ENCODE measurements around the gene CYP4V2. TPM values are rescaled to one million over a fixed set of nuclear protein-coding genes. Genes with fewer than 3 reads are reported as not detected.

The CYP4V2 gene
- 1.1 and 1.5 TPM in 2 replicates for polyA plus RNA-seq (2014; cell fraction: cytosol; rRNA removed)
- polyA plus RNA-seq (2014; cell fraction: nucleus; rRNA removed): 1.3 and 1.7 TPM in 2 replicates

DNA sequence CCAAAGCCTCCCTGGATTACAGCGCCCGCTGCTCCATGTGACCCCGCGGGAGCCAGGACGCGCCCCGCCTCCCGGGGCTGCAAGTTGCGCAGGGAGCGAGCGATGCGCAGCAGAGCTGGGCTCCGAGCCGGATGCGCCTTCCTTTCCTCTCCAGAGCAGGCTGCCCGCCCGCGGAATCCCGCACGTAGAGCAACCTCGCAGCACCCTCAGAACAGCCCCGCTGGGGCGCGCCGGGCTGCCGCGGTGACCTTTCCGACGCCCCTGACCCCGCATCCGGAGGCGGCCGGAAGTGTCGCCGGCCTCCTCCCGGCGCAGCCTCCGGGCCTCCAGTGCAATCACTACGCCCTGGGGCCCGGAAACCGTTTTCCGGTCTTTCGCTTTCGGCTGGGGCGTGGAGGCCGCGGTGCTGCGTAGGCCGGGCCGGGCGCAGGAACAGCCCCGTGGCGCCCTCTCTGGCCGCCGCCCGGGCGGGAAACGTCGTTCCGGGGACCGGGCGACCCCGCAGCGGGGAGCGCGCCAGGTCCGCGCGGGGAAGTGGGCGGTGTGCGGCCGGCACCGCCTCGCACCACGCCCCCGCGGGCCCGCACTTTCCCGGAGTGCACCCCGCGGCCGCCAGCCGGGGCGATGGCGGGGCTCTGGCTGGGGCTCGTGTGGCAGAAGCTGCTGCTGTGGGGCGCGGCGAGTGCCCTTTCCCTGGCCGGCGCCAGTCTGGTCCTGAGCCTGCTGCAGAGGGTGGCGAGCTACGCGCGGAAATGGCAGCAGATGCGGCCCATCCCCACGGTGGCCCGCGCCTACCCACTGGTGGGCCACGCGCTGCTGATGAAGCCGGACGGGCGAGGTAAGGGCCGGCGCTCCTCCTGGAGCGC lies at the start of gene CYP4V2:
Gene CYP4V2 (plus strand): TSS at position 368 of the 866 bp plus-strand sequence. CDS start 257 bp downstream, at position 625.
- peak; percentile 57 for DNase-seq (ENCODE audit: low spot score)

DNA sequence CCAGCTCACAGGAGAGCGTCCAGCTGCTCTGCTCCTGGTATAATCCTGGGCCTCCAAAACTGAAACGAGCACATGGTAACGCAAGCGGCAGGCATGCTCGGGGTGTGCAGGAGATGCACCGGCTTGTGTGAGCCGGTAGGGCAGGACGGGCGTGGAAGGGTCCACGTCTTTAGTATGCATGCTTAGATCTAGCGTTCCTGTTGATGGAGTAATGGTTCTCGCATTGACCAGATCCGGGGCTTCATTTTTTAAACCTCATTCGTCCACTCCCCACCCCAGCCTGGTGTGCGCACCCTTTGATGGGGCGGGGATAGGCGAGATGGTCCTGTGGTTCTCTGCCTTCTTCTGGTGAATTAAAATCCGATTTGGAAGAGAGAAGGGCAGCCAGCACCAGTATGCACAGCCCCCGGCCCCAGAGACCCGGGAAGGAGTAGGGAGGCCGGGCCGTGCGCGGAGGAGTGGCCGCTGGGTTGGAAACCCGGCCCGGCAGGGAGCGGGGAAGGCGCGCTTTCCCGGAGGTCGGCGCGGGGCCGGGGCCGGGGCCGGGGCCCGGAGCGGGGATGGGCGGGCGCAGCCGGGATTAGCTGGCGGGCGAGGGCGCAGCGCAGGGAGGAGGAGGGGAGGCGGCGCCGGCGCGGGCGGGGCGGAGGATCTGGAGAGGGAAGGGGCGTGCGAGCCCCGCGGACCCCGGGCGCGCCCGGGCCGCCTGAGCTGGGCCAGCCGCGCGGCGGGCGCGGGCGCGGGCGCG lies 47.0 kb upstream of the CYP4V2 start:
- peak; percentile 50 for DNase-seq (ENCODE audit: low spot score)

DNA sequence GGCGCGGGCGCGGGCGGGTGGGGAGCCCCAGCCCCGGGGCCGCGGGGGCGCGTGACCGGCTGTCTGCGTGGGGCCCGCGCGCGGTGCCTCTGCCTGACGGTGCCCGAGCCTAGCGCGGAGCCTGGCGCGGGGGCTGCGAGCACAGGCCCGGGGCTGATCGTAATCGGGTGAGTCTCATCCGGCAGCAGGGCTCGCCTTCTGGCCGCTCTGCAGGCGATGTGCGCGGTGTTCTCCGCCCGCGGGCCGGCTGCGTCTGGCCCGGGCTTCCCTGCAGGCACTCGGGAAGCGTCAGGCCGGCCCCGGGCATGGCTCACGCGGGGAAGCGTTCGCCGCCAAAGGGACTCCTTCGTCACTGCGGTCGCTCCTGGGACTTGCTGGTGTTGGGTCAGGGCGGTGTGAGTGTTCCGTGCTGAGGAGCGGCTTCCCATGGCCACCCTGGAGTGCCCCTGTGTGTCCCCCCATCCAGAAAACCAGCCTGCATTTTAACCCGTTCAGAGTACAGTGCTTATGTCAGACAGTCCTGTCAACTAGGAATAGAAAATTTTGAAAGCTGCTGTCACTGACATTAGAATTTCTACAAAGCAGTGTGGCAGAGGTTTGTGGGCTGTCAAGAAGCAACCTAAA lies 46.3 kb upstream of the CYP4V2 start:
- DNase-seq (ENCODE audit: low spot score): peak; percentile 48

DNA sequence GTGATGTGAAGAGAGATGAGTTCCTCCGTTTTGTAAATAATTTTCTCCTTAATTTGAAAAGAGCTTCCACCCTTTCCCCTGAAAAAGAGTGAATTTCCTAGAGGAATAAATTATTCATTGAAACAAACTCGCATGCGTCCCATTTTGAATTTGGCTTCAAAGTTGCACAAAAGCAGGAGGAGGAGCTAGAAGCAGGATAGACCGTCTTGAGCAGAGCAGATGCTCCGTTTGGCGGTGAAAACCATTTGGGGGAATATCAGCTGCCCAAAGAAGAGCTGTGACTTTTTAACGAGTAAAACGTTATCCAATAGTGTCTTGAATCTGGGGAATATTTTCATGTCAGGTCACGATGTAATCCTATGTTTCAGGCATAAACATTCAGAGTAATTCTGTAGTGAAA lies 44.9 kb upstream of the CYP4V2 start:
- DNase-seq (ENCODE audit: low spot score): no peak

DNA sequence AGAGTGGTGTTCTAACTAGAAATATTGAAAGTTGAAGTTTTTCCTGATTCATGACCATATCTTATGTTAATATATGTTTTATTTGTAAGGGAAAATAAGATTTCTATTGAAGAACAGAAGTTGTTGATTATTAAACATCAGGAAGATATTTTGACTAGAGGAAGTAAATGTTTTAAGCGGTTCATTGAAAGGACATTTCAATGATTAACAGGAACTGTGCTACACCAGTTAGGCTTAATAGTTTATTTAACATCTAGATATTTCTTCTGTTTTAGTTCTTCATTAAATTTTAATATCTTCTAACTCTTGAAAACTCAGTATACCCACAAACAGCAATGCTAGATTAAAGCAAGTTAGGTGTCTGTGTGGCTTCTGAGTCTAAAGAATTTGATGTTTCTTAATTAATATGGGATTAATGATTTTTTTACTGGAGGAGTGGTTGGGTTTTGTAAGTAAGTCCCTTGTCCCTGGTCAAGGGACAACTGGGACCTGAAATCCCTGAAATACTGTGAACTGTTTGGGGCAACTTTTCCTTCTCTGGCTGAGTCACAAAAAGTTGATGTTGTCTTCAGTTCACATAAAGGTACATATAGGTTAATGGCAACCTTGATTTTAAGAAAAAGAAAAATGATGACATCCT lies 42.9 kb upstream of the CYP4V2 start:
- no peak for DNase-seq (ENCODE audit: low spot score)

DNA sequence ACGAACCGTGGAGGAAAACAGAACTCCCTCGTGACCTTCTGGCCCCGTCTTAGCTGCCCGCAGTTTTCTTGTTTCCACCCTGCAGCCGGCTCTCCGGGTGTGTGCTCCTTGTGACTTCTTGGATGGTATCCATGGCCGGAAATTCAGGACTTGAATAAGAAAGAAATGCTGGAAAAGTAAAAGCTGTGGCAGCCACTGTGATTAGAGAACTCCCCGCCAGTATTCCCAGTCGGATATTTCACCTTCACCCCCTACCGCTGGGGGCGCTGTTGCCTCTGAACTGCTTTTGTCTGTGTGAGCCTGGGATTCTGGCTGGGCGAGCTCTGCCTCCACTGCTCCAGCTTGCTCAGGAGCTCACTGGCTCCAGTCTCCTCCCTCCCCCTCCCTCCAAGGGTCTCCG lies 41.5 kb upstream of the CYP4V2 start:
- peak; percentile 28 for DNase-seq (ENCODE audit: low spot score)

DNA sequence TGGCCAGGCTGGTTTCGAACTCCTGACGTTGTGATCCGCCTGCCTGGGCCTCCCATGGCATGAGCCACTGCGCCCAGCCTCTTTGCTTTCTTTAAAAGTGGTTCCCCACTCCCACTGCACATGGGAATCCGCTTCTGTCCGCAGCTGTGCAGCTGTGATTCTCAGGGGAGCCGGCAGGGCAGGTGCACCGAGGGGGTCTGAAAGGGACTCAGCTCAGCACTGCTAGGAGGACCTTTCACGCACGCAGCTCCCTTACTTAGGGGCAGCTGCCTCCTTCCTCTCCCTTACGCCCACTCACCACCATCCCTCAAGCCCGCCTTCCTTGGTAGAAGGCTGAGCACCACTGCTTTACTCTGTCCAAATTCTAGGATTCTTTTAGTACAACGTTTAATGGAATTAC lies 40.4 kb upstream of the CYP4V2 start:
- DNase-seq (ENCODE audit: low spot score): no peak

DNA sequence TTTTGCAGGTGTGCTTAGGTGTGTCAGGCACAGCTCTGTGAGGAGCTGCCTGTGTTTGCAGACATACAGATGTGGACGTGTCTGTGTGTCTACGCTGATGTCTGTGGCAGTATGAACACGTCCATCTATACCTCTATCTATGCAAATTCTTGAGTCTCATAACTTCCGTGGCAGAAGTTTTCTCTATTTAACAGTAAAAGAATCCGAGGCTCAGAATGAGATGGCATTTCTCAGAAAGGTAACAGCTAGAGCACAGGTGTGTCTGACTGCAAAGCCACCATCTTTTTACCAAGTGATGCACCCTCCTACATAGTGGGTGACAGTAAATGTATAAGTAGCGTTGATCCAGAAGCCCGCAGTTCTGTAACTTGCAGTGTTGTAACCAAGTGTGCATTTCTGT lies 39.9 kb upstream of the CYP4V2 start:
- no peak for DNase-seq (ENCODE audit: low spot score)

DNA sequence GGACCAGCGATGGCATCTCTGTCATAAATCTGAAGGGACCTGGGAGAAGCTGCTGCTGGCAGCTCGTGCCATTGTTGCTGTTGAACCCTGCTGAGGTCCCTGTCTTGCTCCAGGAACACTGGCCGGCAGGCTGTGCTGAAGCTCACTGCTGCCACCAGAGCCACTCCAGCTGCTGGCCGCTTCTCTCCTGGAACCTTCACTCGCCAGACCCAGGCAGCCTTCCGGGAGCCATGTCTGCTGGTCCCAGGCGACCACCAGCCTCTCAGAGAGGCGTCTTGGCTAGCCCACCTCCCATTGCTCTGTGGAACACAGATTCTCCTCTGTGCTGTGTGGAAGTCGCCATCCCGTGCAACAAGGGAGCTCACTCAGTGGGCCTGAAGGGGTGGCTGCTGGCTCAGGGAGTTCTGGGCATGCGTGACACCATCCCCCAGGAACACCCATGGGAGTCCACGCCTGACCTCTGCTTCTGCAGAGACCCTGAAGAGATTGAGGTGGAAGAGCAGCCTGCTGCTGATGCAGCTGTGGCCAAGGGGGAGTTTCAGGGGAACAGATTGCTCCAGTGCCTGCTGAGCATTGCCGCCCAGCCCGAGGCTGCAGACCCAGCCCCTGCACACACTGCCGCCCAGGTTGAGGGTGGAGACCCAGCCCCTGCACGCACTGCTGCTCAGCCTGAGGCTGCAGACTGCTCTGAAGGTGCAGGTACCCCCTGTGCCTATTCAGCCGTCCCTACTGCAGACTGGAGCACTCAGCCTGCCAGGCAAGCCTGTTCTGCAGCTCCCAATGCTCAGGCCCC lies 33.1 kb upstream of the CYP4V2 start:
- peak; percentile 25 for DNase-seq (ENCODE audit: low spot score)

DNA sequence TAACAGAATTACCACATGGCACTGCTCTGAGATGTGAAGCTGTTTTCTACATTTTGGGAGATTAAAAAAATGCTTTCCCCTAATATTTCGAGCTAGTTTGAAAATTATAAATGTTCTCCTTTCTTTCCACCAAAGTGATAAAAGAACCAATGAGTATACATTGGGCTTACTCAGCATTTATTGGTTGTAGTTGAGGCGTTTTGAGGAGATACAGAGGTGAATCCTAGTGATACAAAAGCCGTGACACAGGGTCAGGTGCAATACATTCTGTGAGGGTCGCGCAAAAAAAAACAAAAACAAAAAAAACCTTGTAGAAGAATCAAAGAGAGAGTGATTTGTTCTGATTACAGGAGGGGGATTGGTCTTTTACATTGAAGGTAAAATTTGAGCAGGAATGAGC lies 32.4 kb upstream of the CYP4V2 start:
- no peak for DNase-seq (ENCODE audit: low spot score)

DNA sequence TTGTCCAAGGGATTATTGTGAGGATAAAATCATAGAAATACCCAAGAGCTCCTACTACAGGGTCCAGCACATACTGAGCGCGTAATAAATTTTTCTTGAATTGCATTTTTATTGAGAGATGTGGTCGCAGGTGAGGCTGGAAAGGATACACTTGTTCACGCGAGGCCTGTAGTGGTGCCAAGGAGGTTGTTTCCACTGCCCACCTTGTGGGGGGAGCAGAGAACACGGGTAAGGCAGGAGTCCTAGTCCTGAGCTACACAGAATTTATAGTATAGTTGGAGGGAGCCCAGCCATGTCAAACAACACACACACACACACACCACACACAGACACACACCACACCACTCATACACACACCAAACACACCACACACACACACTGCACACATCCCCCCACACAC lies 31.8 kb upstream of the CYP4V2 start:
- no peak for DNase-seq (ENCODE audit: low spot score)

DNA sequence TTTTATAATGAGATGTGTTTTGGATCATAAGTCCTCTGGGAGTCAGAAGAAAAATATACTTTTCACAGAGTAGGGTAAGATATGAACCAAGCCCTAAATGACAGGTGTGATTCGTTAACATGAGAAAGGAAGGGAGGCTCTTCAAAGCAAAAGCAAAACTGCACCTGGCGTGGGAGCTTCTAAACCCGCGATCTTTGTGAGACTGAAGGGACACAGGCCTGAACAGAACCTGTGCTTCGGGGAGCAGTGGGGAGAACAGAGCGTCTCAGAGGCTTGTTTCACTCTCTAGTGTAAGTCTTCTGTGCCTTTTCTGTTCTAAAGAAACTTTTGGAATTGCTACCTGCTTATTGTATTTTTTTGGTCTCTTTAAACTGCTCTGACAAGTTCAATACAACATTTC lies 30.2 kb upstream of the CYP4V2 start:
- no peak for DNase-seq (ENCODE audit: low spot score)

DNA sequence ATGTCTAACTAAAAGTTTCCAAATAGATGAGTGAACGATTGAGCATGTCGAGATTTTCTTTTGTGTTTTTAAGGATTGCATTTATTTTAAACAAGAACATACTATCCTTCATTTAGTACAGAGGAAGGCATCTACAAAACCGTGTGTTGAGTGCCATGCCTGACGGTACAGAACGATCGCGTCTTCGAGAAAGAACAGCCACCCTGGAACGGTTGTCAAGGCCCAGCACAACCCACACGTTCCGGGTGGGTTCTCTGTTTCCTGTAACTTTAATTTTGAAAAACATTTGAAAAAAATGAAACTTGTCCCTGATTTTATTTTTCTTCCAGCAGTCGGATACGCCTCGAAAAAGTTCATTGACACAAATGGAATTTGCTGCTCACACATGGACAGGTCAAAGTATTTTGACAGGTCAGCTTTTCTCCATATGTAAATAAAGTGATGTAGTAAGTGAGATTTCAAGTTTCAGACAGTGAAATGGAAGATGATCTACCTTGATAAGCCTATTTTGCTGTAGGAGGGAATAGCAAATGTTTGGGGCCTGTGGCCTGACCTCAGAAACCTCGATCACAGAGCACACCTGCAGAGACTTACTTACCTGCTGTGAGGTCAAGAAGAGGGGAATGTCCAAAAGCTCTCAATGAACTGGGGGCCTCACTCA lies 24.4 kb upstream of the CYP4V2 start:
- no peak for DNase-seq (ENCODE audit: low spot score)

DNA sequence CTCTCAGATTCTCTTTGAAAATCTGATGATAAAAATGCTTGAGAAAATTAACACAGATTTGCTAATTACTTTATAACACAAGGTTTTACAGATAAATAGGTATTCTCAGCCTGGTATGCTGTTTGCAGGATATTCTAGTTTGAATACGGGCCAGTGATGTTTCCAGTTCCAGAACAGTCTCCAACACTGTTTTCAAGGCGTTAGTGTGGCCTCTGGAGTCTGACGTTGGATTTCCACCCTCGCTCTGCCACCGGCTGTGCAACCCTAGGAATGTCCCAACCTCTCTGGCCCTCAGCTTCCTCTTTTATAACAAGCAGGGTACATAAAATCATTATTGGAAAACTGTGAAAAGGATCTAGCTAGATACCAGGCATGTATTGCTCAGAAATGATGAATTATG lies 23.8 kb upstream of the CYP4V2 start:
- no peak for DNase-seq (ENCODE audit: low spot score)

DNA sequence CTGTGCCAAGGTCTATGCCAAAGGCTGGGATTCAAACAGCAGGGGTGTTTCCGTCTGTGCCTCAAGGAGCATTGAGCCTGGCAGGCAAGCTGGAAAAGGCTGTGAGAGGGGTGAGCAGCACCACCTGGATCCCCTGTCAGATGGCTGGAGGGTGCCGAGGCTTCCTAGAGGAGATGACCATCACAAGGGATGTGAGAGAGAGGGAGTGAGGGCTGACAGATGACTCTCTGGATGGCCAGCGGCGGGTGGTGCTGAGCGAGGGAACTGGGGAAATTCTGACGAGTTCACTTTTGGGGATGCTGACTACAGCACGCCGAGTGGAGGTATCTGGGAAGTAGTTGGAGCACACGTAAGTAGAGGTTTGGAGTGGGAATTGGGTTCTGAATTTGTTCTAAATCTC lies 22.6 kb upstream of the CYP4V2 start:
- no peak for DNase-seq (ENCODE audit: low spot score)

DNA sequence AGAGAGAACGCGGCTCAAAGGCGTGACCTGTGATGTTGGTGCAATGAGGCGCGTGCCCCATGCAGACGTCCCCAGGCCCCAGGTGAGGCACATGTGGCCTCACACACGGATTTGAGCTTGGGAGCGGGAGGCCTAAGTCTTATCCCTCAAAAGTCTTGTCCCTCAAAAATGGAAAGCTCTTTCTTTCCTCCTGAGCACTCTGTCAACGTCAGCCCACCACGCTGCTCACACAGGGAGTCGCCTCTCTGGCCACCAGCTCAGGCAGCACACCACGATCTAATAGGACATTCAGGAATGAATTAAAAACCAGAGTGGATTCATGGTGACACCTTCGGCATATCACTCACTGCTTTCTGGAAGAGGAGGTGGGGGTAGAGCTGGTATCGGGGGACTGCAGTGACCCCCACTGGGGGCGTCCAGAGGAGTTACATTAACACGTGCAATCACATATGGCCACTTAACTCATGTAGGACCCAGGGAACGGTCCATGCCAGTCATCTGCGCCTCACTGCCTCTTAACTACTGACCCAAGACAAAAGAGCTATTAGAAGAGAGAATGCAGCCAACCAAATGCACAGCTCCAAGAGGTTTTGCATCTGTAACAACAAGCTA lies 21.9 kb upstream of the CYP4V2 start:
- no peak for DNase-seq (ENCODE audit: low spot score)

DNA sequence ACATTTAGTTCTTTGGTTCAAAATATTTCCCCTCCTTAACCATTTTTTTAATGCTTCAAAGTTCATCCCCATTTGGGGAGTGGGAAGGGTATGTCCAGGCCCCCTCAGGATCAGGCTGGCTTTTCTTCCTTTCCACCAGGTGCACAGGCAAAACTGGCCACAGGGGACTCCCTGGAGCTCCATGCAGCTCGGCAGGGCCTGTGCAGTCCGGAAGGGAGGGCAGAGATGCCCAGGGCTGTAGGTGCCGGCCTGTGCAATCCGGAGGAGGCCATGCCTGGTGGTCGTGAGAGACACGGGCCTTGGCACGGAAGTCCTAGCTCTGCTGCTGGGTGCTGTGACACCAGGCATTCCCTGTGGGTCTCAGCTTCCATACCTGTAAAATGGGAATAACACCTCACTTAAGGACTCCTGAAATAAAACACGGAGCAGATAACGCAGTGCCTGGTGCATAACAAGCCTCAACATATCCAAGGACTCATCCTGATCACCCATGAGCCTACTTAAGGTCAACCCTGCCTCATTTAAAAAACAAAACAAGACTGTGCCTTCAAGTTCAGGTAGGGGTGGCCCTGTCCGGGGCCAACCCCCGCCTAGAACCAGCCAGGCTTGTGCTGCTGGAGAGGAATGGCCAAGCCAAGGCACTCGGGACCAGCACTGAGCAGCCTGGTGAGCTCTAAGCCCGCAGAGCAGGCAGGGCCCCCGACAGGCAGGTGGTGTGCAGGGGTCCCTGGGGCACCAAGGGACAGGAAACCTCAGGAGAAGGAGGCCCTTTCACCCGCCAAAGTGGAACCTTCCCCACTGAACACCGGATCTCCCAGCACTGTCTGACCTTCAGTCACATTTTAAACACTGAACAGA lies 21.2 kb upstream of the CYP4V2 start:
- DNase-seq (ENCODE audit: low spot score): no peak

DNA sequence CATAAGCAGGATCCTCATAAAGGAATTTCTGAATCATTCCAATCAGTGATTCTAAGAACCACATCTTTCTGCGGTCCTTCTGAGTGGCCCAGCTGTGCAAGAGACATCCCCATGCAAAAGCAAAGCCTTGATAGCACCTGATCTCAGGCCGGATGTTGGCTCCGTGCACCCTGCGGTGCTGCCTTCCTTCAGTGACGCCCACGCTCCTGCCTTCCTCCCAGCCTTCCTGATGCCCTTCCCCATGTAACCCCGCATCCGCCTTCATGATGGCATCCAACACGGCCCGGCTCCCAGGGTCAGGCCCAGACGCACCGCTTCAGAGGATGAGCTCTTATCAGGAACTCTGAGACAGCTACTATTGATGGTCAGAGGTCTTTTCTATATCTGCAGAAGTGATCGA lies 20.4 kb upstream of the CYP4V2 start:
- DNase-seq (ENCODE audit: low spot score): no peak

DNA sequence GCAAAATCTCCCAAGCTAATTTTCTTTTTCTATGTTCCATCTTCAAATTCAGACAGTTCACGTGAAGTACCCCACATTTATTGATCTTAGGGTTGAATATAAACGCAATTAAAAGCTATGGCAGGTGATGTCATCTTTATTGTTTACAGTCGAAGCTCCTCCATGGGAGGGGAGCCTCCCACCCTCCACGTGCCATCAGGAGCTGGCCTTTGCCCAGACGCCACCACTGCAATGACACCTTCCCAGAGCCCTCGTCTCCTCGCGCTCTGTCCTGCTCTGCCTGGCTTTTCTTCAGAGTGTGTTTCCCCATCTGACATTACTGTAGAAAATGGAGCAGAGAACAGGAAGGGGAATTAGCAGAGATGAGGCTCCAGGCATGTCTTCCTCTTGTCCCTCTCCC lies 18.8 kb upstream of the CYP4V2 start:
- DNase-seq (ENCODE audit: low spot score): no peak
